Left ventricle myocardium inferior (tissue), 1 donor: Measurements from ENCODE around the gene SLC7A6OS. TPM values are rescaled to one million over a fixed set of nuclear protein-coding genes. Genes with fewer than 3 reads are reported as not detected.

ENCODE experiments used
- DNase-seq: peaks from one replicate; pipeline ENCODE4 v3.0.0-alpha.2; 2020
- H3K27ac ChIP-seq: fragments of 200-600 bp; replicated peaks from 2 replicates; pipeline ENCODE4 v1.8.0; 2021
- H3K27me3 ChIP-seq: fragments of 200-600 bp; 2 replicates; pipeline ENCODE4 v1.8.0; 2021; ENCODE audit warnings: low read depth
- H3K36me3 ChIP-seq: fragments of 200-600 bp; 2 replicates; pipeline ENCODE4 v1.8.0; 2021
- H3K4me1 ChIP-seq: fragments of 200-600 bp; 2 replicates; pipeline ENCODE4 v1.8.0; 2021
- H3K4me3 ChIP-seq: fragments of 200-600 bp; 2 replicates; pipeline ENCODE4 v1.8.0; 2021; ENCODE audit warnings: mild to moderate bottlenecking, moderate library complexity
- H3K9me3 ChIP-seq: fragments of 200-600 bp; replicated peaks from 2 replicates; pipeline ENCODE4 v1.8.0; 2021
- intact Hi-C: fragments of 100-400 bp; cut with micrococcal nuclease; formaldehyde crosslinking; loops from one replicate; pipeline ENCODE4 v1.11.0; 2022
- total RNA-seq: library from RNA; stranded (reverse); fragmentation: NEBNext Ultra II Directional; extraction: Animal tissue kit (Norgen Biotek cat#: 25700); gene quantifications from one replicate; pipeline ENCODE4 v1.2.1, GENCODE V29; 2021
- TF ChIP-seq, protein P1 (sequence below): fragments of 200-600 bp; IDR thresholded peaks from 2 replicates; pipeline ENCODE4 v1.8.0; 2021; ENCODE audit warnings: antibody characterized with exemption, mild to moderate bottlenecking, borderline replicate concordance
- donor health status: DM: no; HTN: yes; CAD: no; lungs with severe emphysema.

The SLC7A6OS gene
- total RNA-seq, 1 donor from 2014 or later: 13.6 TPM

DNA sequence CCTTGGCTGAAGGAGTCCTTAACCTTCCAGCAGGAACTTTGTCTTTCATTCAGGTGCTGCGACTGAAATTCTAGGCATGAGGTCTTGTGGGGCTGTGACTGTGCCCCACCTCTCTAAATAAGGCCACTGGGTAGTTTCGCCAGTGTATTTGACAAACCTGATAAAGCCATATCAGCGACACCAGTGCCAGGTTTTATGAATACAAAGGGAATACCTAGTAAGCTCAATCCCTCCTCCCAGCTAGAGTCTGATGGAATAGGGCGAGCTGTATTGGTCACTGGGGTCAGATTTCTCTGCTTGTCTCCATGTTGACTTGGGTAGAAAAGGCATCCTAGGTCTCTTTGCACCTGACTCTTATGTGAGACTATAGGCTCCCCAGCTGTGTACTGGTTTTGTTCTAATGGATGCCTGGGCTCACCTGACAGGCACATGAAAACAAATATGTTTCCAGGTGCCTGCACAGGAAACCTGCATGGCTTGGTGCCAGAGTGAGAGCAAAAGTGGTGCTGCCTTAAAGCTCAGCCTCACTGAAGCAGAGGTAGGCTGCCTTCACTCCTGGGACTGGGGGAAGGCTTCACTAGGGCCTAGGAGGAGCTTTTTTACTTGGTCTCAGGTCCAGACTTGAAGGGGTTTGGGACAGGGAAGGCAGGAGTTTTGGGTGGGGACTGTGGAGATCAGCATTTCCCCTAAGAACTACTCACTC, 38.1 kb downstream of the SLC7A6OS start:
- Histone ChIP-seq H3K27ac (peak overlapping the region; percentile 99), H3K27me3 (no peaks in the 10 kb centered on the region), H3K36me3 (peaks cover 48% of the 10 kb centered on the region), H3K9me3 (no peaks in the 10 kb centered on the region), H3K4me1 (peaks cover 97% of the 10 kb centered on the region), H3K4me3 (no peak overlapping the region)
- TF ChIP-seq, protein P1, sequence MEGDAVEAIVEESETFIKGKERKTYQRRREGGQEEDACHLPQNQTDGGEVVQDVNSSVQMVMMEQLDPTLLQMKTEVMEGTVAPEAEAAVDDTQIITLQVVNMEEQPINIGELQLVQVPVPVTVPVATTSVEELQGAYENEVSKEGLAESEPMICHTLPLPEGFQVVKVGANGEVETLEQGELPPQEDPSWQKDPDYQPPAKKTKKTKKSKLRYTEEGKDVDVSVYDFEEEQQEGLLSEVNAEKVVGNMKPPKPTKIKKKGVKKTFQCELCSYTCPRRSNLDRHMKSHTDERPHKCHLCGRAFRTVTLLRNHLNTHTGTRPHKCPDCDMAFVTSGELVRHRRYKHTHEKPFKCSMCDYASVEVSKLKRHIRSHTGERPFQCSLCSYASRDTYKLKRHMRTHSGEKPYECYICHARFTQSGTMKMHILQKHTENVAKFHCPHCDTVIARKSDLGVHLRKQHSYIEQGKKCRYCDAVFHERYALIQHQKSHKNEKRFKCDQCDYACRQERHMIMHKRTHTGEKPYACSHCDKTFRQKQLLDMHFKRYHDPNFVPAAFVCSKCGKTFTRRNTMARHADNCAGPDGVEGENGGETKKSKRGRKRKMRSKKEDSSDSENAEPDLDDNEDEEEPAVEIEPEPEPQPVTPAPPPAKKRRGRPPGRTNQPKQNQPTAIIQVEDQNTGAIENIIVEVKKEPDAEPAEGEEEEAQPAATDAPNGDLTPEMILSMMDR: no peak
- intact Hi-C loops: no loop called here
- DNase-seq: no peak

DNA sequence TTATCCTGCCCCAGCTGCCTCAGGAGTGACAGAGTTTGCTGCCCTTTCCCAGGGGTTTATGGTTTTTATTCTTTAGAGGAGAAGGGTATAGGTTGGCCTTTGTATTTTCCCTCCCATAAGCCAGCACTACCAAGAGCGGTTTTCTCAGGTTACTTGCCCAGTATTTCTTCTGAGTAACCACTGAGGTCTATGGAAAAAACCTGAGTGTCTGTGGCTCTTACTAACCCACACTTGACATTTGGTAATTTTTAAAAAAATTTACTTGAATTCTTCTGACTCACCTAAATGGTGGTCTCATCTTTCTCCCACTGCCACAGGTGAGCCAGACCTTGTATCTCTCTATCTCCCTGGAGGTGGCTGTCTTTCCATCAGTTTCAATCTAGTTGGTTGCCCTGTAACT, 40.4 kb downstream of the SLC7A6OS start:
- Histone ChIP-seq H3K9me3 (no peaks in the 10 kb centered on the region), H3K27ac (peak overlapping the region; percentile 99), H3K27me3 (no peaks in the 10 kb centered on the region), H3K36me3 (peaks cover 42% of the 10 kb centered on the region), H3K4me1 (peaks cover 100% of the 10 kb centered on the region), H3K4me3 (no peak overlapping the region)
- intact Hi-C loops: no loop called here
- TF ChIP-seq, protein P1: no peak
- no peak for DNase-seq

DNA sequence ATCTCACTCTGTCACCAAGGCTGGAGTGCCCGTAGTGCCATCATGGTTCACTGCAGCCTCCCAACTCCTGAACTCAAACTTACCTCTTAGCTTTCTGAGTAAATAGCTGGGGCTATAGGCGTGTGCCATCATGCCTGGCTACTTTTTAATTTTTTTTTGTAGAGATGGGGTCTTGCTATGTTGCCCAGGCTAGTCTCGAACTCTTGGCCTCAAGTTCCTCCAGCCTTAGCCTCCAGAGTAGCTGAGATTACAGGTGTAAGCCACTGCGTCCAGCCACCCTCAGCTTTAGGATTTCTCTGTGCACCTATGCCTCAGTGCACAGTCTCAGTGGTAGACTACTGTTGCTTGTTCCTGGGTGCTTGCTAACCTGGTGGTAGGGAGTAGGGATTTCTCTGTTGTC, 41.0 kb downstream of the SLC7A6OS start:
- Histone ChIP-seq H3K27ac (peak overlapping the region; percentile 99), H3K4me3 (peak overlapping the region; percentile 43), H3K36me3 (peaks cover 37% of the 10 kb centered on the region), H3K4me1 (peaks cover 98% of the 10 kb centered on the region), H3K9me3 (no peaks in the 10 kb centered on the region), H3K27me3 (no peaks in the 10 kb centered on the region)
- TF ChIP-seq, protein P1: no peak
- intact Hi-C loops: no loop called here
- DNase-seq: no peak

DNA sequence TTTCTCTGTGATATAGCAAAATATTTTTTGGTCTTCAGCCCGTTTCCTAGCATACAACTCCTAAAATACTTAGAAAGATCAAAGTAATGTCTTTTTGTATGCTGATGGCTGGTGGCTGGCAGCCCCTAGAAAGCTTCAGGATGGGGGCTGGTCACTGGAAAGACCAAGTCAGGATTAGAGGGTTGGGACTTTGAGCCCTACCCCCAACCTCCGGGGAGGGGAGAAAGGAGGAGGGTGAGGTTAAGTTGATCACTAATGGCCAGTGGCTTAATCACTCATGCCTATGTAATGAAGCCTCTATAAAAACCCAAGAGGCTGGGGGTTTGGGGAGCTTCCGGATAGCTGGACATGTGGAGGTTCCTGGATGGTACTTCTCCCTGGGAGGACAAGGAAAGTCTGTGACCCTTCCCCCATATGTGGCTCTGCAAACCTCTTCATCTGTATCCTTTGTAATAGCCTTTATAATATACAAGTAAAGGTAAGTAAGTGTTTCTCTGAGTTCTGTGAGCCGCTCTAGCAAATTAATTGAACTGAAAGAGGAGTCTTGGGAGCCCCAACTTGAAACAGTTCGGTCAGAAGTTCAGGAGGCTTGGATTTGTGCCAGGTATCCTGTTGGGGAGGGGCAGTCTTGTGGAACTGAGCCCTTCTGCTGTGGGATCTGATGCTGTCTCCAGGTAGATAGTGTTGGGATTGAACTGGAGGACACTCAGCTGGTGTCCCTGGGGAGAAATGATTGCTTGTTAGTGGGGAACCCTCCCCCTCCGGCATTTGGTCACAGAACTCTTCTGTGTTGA, 42.9 kb downstream of the SLC7A6OS start:
- H3K36me3 ChIP-seq: peaks cover 17% of the 10 kb centered on the region
- H3K27me3 ChIP-seq: no peaks in the 10 kb centered on the region
- peak overlapping the region; percentile 43 for H3K4me3 ChIP-seq
- H3K27ac ChIP-seq: peak overlapping the region; percentile 99
- H3K4me1 ChIP-seq: peaks cover 93% of the 10 kb centered on the region
- TF ChIP-seq, protein P1: no peak
- H3K9me3 ChIP-seq: no peaks in the 10 kb centered on the region
- intact Hi-C loops: no loop called here
- DNase-seq: no peak

DNA sequence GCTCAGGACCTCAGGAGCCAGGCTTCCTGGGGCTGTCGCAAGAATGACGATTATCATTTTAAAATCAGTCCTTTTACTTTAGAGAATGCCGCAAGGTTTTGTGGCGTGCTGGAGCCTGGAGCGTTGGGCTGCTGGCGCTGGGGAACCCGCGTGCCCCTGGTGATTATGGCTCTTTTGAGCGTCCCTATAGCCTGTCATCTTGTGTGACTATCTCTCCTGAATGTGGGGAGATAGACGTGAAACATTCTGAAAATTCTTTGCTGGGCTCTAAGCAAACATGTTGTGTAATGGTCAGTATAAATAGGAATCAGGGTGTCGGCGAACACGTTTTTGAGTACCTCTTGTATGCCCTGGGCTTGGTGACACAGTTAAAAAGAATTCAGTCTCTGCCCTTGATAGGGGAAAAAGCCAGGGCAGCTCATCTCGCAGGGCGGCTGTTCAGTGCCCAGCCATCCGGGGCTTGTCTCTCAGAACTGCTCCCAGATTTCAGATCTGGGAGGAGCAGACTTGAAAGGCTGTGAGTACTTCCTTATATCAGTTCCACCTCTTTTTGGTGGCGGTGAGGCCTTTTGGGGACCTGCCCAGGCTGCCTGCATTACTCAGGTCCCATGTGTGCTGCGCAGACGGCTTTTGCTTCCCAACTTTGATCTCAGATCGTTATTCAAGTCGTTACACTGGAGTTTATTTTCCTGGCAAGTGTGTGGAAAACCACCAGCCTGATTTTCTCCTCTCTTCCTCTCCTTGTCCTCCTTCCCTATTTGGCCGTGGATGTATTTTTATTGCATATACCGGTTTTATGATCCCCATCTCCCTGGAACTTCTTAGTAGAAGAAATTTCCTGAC, 45.4 kb downstream of the SLC7A6OS start:
- Histone ChIP-seq H3K27ac (peak overlapping the region; percentile 99), H3K9me3 (no peaks in the 10 kb centered on the region), H3K4me3 (peak overlapping the region; percentile 80), H3K4me1 (peaks cover 87% of the 10 kb centered on the region), H3K36me3 (peaks cover 21% of the 10 kb centered on the region), H3K27me3 (no peaks in the 10 kb centered on the region)
- TF ChIP-seq, protein P1: no peak
- peak; percentile 40 for DNase-seq
- intact Hi-C loops: no loop called here
